GM23338 (cell line): Measurements from ENCODE around the gene NPAS3. TPM values are rescaled to one million over a fixed set of nuclear protein-coding genes. Genes with fewer than 3 reads are reported as not detected.

Source experiments
- ATAC-seq: fragments of 200-7000 bp; cut with Tn5 transposase; 3 replicates; pipeline ENCODE4 v1.9.1; 2020
- DNase-seq: peaks from one replicate; pipeline ENCODE4 v3.0.0-alpha.2; 2015; ENCODE audit warnings: low spot score
- H2AFZ ChIP-seq: fragments of 200-600 bp; sonication (generic); 2 replicates; pipeline ENCODE4 v1.8.0; 2016; ENCODE audit warnings: antibody characterized with exemption, mild to moderate bottlenecking, moderate library complexity
- H3F3A ChIP-seq: fragments of 200-600 bp; sonication (generic); replicated peaks from 2 replicates; pipeline ENCODE4 v1.8.0; 2017; ENCODE audit warnings: antibody characterized with exemption, mixed run types, low read depth
- H3K27ac ChIP-seq: fragments of 200-600 bp; sonication (generic); 2 replicates; pipeline ENCODE4 v1.6.1; 2016; ENCODE audit warnings: low read depth
- H3K27me3 ChIP-seq: fragments of 200-600 bp; sonication (generic); 2 replicates; pipeline ENCODE4 v1.8.0; 2016; ENCODE audit warnings: mild to moderate bottlenecking, mixed run types, moderate library complexity; ENCODE audit not compliant: insufficient read depth
- H3K36me3 ChIP-seq: fragments of 200-600 bp; sonication (generic); 2 replicates; pipeline ENCODE4 v1.8.0; 2016; ENCODE audit warnings: mild to moderate bottlenecking; ENCODE audit not compliant: insufficient read depth
- H3K4me1 ChIP-seq: fragments of 200-600 bp; sonication (generic); 2 replicates; pipeline ENCODE4 v1.8.0; 2016; ENCODE audit warnings: mild to moderate bottlenecking, moderate library complexity; ENCODE audit not compliant: insufficient read depth
- H3K4me2 ChIP-seq: fragments of 200-600 bp; sonication (generic); 2 replicates; pipeline ENCODE4 v1.7.1; 2017; ENCODE audit warnings: mixed run types
- H3K4me3 ChIP-seq: fragments of 200-600 bp; sonication (generic); 2 replicates; pipeline ENCODE4 v1.6.1; 2016; ENCODE audit warnings: mixed run types
- H3K79me2 ChIP-seq: fragments of 200-600 bp; sonication (generic); replicated peaks from 2 replicates; pipeline ENCODE4 v1.8.0; 2017; ENCODE audit warnings: mild to moderate bottlenecking; ENCODE audit not compliant: insufficient read depth
- H3K9me2 ChIP-seq: fragments of 200-600 bp; sonication (generic); 2 replicates; pipeline ENCODE4 v1.8.0; 2017; ENCODE audit not compliant: insufficient read depth
- H4K20me1 ChIP-seq: fragments of 200-600 bp; sonication (generic); replicated peaks from 2 replicates; pipeline ENCODE4 v1.8.0; 2017; ENCODE audit warnings: mild to moderate bottlenecking; ENCODE audit not compliant: insufficient read depth
- H3K27ac Mint-ChIP-seq: 2 replicates; pipeline ENCODE4 v1.8.0; 2020; ENCODE audit warnings: inconsistent platforms, mild to moderate bottlenecking, moderate library complexity, mixed read lengths
- H3K27me3 Mint-ChIP-seq: 3 replicates; pipeline ENCODE4 v1.8.0; 2022; ENCODE audit warnings: low read depth, mild to moderate bottlenecking, moderate library complexity, mixed read lengths, inconsistent platforms; ENCODE audit not compliant: insufficient read depth, poor library complexity
- H3K36me3 Mint-ChIP-seq: 3 replicates; pipeline ENCODE4 v1.8.0; 2021; ENCODE audit warnings: low read depth, mild to moderate bottlenecking, inconsistent platforms, moderate library complexity, mixed read lengths
- H3K4me1 Mint-ChIP-seq: 3 replicates; pipeline ENCODE4 v1.8.0; 2020; ENCODE audit warnings: mild to moderate bottlenecking, inconsistent platforms, mixed read lengths
- H3K4me3 Mint-ChIP-seq: 3 replicates; pipeline ENCODE4 v1.8.0; 2021; ENCODE audit warnings: moderate library complexity, mild to moderate bottlenecking, inconsistent platforms, mixed read lengths
- H3K9me3 Mint-ChIP-seq: 3 replicates; pipeline ENCODE4 v1.8.0; 2020; ENCODE audit warnings: moderate library complexity, mild to moderate bottlenecking, inconsistent platforms, mixed read lengths
- JUNB ChIP-seq: IDR thresholded peaks from one replicate; pipeline ENCODE4 v1.6.1; 2016; ENCODE audit warnings: antibody characterized with exemption; ENCODE audit not compliant: unreplicated experiment
- POLR2AphosphoS5 ChIP-seq: IDR thresholded peaks from 2 replicates; pipeline ENCODE4 v1.6.1; 2016; ENCODE audit warnings: antibody characterized with exemption, low read depth
- REST ChIP-seq: IDR thresholded peaks from one replicate; pipeline ENCODE4 v1.6.1; 2018; ENCODE audit warnings: antibody characterized with exemption; ENCODE audit not compliant: unreplicated experiment
- STAT1 ChIP-seq: IDR thresholded peaks from one replicate; pipeline ENCODE4 v1.6.1; 2016; ENCODE audit warnings: antibody characterized with exemption; ENCODE audit not compliant: unreplicated experiment
- ZNF114 ChIP-seq: fragments of 250-450 bp; sonication (Bioruptor Pico); IDR thresholded peaks from 2 replicates; pipeline ENCODE4 v1.5.0; 2020; ENCODE audit warnings: mild to moderate bottlenecking, moderate library complexity
- ZNF331 ChIP-seq: fragments of 250-450 bp; sonication (Bioruptor Pico); IDR thresholded peaks from 2 replicates; pipeline ENCODE4 v1.5.0; 2020; ENCODE audit warnings: low read depth, mild to moderate bottlenecking, moderate library complexity
- ZNF462 ChIP-seq: fragments of 250-450 bp; sonication (Bioruptor Pico); IDR thresholded peaks from 2 replicates; pipeline ENCODE4 v1.5.0; 2020; ENCODE audit warnings: mild to moderate bottlenecking, moderate library complexity
- polyA plus RNA-seq: library from polyadenylated mRNA; unstranded; fragments of >200 nt; fragmentation: Nextera tagmentation; extraction: Ambion mirVana; gene quantifications from 2 replicates; pipeline ENCODE4 v1.2.1, GENCODE V29; 2016
- total RNA-seq: library from RNA; depleted of rRNA; stranded (reverse); fragments of >200 nt; shearing (Covaris generic); gene quantifications from 2 replicates; pipeline ENCODE4 v1.2.3, GENCODE V29; 2014

NPAS3 gene
- total and polyA plus RNA-seq, 2 experiments from 2014 or later, result 0.17 to 0.19 TPM

GRCh38 chr14:33711811-33712216 lies 773.1 kb downstream of the NPAS3 start:
- H3F3A ChIP-seq, result no peaks in the 10 kb centered on the region
- no peak for ATAC-seq
- H4K20me1 ChIP-seq, result no peaks in the 10 kb centered on the region
- no peaks in the 10 kb centered on the region for H3K27me3 Mint-ChIP-seq
- no peak overlapping the region for H3K4me3 Mint-ChIP-seq
- no peak for DNase-seq
- peaks cover 21% of the 10 kb centered on the region for H3K4me1 Mint-ChIP-seq
- TF ChIP-seq REST, result no peak
- no peak for TF ChIP-seq STAT1
- TF ChIP-seq POLR2AphosphoS5, result no peak
- TF ChIP-seq ZNF331 (CRISPR knock-in tag), result no peak
- TF ChIP-seq ZNF462, result no peak
- no peak for TF ChIP-seq JUNB
- TF ChIP-seq ZNF114 (CRISPR knock-in tag), result no peak
- no peaks in the 10 kb centered on the region for H3K27me3 ChIP-seq
- no peaks in the 10 kb centered on the region for H3K9me3 Mint-ChIP-seq
- peaks cover 17% of the 10 kb centered on the region for H3K4me1 ChIP-seq
- no peaks in the 10 kb centered on the region for H3K36me3 Mint-ChIP-seq
- H3K4me2 ChIP-seq, result no peak overlapping the region
- H2AFZ ChIP-seq, result peak overlapping the region; percentile 78; the same call in 1 of the 2 replicates
- peaks cover 12% of the 10 kb centered on the region for H3K9me2 ChIP-seq
- no peak overlapping the region for H3K27ac ChIP-seq
- H3K4me3 ChIP-seq, result no peak overlapping the region
- H3K27ac Mint-ChIP-seq, result no peak overlapping the region
- H3K36me3 ChIP-seq, result no peaks in the 10 kb centered on the region
- no peaks in the 10 kb centered on the region for H3K79me2 ChIP-seq
